ENCODE data around the gene C15orf40. TPM values are rescaled to one million over a fixed set of nuclear protein-coding genes. Genes with fewer than 3 reads are reported as not detected.

C15orf40 gene
- total and polyA plus RNA-seq, 4 donors: 7.3 to 25.2 (median 11.3) TPM

- no peak overlapping the region for H3K27ac ChIP-seq (ENCODE audit: low read depth in 1 of 2, low read length in 2 of 2)
- WGBS: 91% methylated on average over 6 of the region's 6 CpGs
- H3K4me3 ChIP-seq (ENCODE audit: low read depth in 1 of 3, low read length in 3 of 3): no peak overlapping the region
- no peak for TF ChIP-seq HNF4A (conservative IDR thresholded peaks at IDR 0.05)
- no peak for TF ChIP-seq SP1 (IDR thresholded peaks at IDR 0.05)
- TF ChIP-seq NR2F2 (IDR thresholded peaks at IDR 0.05): no peak
- TF ChIP-seq MAX (IDR thresholded peaks at IDR 0.05): no peak
- no peak for TF ChIP-seq HNF4G (IDR thresholded peaks at IDR 0.05)
- no peak for TF ChIP-seq GABPA (IDR thresholded peaks at IDR 0.05 in 1 of 2, conservative IDR thresholded peaks at IDR 0.05 in 1 of 2)
- TF ChIP-seq TAF1 (conservative IDR thresholded peaks at IDR 0.05): no peak
- no peak for TF ChIP-seq ATF3 (IDR thresholded peaks at IDR 0.05)
- no peak for TF ChIP-seq FOXA1 (IDR thresholded peaks at IDR 0.05)
- TF ChIP-seq RAD21 (IDR thresholded peaks at IDR 0.05): no peak
- peaks cover 0 to 7% (median 5%) of the 10 kb centered on the region in 4 donors for H3K4me1 ChIP-seq (ENCODE audit: control insufficient read depth in 4 of 4, insufficient read depth in 4 of 4, low read length in 3 of 4)
- no peaks in the 10 kb centered on the region for H3K9me3 ChIP-seq (ENCODE audit: control insufficient read depth in 4 of 4, low read length in 3 of 4)
- no peak overlapping the region for H3K9ac ChIP-seq (ENCODE audit: low read depth in 1 of 2, low read length in 2 of 2)
- peaks cover 0 to 2% (median under 1%) of the 10 kb centered on the region in 4 donors for H3K36me3 ChIP-seq (ENCODE audit: control insufficient read depth in 4 of 4, insufficient read depth in 3 of 4, low read depth in 1 of 4, low read length in 3 of 4)
- no peaks in the 10 kb centered on the region for H3K27me3 ChIP-seq (ENCODE audit: control insufficient read depth in 4 of 4, insufficient read depth in 4 of 4, low read length in 3 of 4)
- no peak for DNase-seq (ENCODE audit: low spot score)
Observed at GRCh38 chr15:82999426-82999825, 12.0 kb downstream of the C15orf40 start.

- 84% methylated on average over 3 of the region's 3 CpGs for WGBS
- peaks cover 0 to 7% (median 5%) of the 10 kb centered on the region in 4 donors for H3K4me1 ChIP-seq (ENCODE audit: control insufficient read depth in 4 of 4, insufficient read depth in 4 of 4, low read length in 3 of 4)
- DNase-seq (ENCODE audit: low spot score): no peak
- H3K9me3 ChIP-seq (ENCODE audit: control insufficient read depth in 4 of 4, low read length in 3 of 4): no peaks in the 10 kb centered on the region
- no peaks in the 10 kb centered on the region for H3K27me3 ChIP-seq (ENCODE audit: control insufficient read depth in 4 of 4, insufficient read depth in 4 of 4, low read length in 3 of 4)
- H3K36me3 ChIP-seq (ENCODE audit: control insufficient read depth in 4 of 4, insufficient read depth in 3 of 4, low read depth in 1 of 4, low read length in 3 of 4): peaks cover 0 to 2% (median 0%) of the 10 kb centered on the region in 4 donors
- no peak overlapping the region for H3K27ac ChIP-seq (ENCODE audit: low read depth in 1 of 2, low read length in 2 of 2)
- no peak overlapping the region for H3K9ac ChIP-seq (ENCODE audit: low read depth in 1 of 2, low read length in 2 of 2)
- no peak overlapping the region for H3K4me3 ChIP-seq (ENCODE audit: low read depth in 1 of 3, low read length in 3 of 3)
- TF ChIP-seq CTCF (IDR thresholded peaks at IDR 0.05; ENCODE audit: low read depth, low read length, missing input control) (no peak), EGR1 (IDR thresholded peaks at IDR 0.05; ENCODE audit: low read depth in 2 of 2) (no peak)
Observed at GRCh38 chr15:82995938-82996337, 15.5 kb downstream of the C15orf40 start.

GRCh38 chr15:82995076-82995475 lies 16.4 kb downstream of the C15orf40 start:
- H3K27me3 ChIP-seq (ENCODE audit: control insufficient read depth in 4 of 4, insufficient read depth in 4 of 4, low read length in 3 of 4): no peaks in the 10 kb centered on the region
- H3K9me3 ChIP-seq (ENCODE audit: control insufficient read depth in 4 of 4, low read length in 3 of 4): no peaks in the 10 kb centered on the region
- no peak overlapping the region for H3K9ac ChIP-seq (ENCODE audit: low read depth in 1 of 2, low read length in 2 of 2)
- WGBS: 96% methylated on average over 2 of the region's 2 CpGs
- peaks cover 0 to 3% (median under 1%) of the 10 kb centered on the region in 4 donors for H3K36me3 ChIP-seq (ENCODE audit: control insufficient read depth in 4 of 4, insufficient read depth in 3 of 4, low read depth in 1 of 4, low read length in 3 of 4)
- peaks cover 0 to 4% (median 4%) of the 10 kb centered on the region in 4 donors for H3K4me1 ChIP-seq (ENCODE audit: control insufficient read depth in 4 of 4, insufficient read depth in 4 of 4, low read length in 3 of 4)
- H3K27ac ChIP-seq (ENCODE audit: low read depth in 1 of 2, low read length in 2 of 2): no peak overlapping the region
- no peak for DNase-seq (ENCODE audit: low spot score)
- TF ChIP-seq TAF1 (conservative IDR thresholded peaks at IDR 0.05) (no peak), RXRA (IDR thresholded peaks at IDR 0.05) (no peak), JUND (IDR thresholded peaks at IDR 0.05) (no peak), RAD21 (IDR thresholded peaks at IDR 0.05) (no peak), HNF4G (IDR thresholded peaks at IDR 0.05) (no peak), ATF3 (IDR thresholded peaks at IDR 0.05) (no peak)
- no peak overlapping the region for H3K4me3 ChIP-seq (ENCODE audit: low read depth in 1 of 3, low read length in 3 of 3)

Data from liver (tissue), 9 donors.